OCI-LY3 (cell line): Measurements from ENCODE around the gene CLTCL1.

Experiments used
- H2AFZ ChIP-seq: fragments of 200-600, 300-600 bp; shearing (Covaris generic); 2 replicates; pipeline ENCODE4 v1.6.0; 2014; ENCODE audit warnings: antibody characterized with exemption, low read depth, low read length
- H3K27ac ChIP-seq: fragments of 200-600, 300-600 bp; sonication (generic); 2 replicates; pipeline ENCODE4 v1.5.1; 2014; ENCODE audit warnings: mild to moderate bottlenecking, low read length, moderate library complexity, mixed read lengths
- H3K27me3 ChIP-seq: fragments of 200-600, 300-600 bp; sonication (generic); 2 replicates; pipeline ENCODE4 v1.6.1; 2014; ENCODE audit warnings: low read depth, low read length, mixed read lengths
- H3K36me3 ChIP-seq: fragments of 200-600, 300-600 bp; sonication (generic); replicated peaks from 2 replicates; pipeline ENCODE3; 2014; ENCODE audit warnings: low read depth, low read length, mixed read lengths
- H3K4me1 ChIP-seq: fragments of 300-600, 200-600 bp; sonication (generic); 2 replicates; pipeline ENCODE4 v1.6.1; 2014; ENCODE audit warnings: low read length, mixed read lengths
- H3K4me2 ChIP-seq: fragments of 200-600, 300-600 bp; sonication (generic); 2 replicates; pipeline ENCODE4 v1.6.1; 2014; ENCODE audit warnings: low read length, mixed read lengths
- H3K4me3 ChIP-seq: fragments of 300-600, 200-600 bp; sonication (generic); 2 replicates; pipeline ENCODE4 v1.5.1; 2014; ENCODE audit warnings: antibody characterized with exemption, mild to moderate bottlenecking, low read length, moderate library complexity
- H3K79me2 ChIP-seq: fragments of 300-600, 200-600 bp; shearing (Covaris generic); 2 replicates; pipeline ENCODE4 v1.6.1; 2014; ENCODE audit warnings: mild to moderate bottlenecking, low read length, mixed read lengths
- H3K9ac ChIP-seq: fragments of 300-600, 200-600 bp; shearing (Covaris generic); 2 replicates; pipeline ENCODE4 v1.6.0; 2014; ENCODE audit warnings: mild to moderate bottlenecking, low read length, moderate library complexity
- H3K9me3 ChIP-seq: fragments of 200-600, 300-600 bp; shearing (Covaris generic); 2 replicates; pipeline ENCODE4 v1.6.1; 2014; ENCODE audit warnings: low read length, mixed read lengths; ENCODE audit not compliant: insufficient read depth
- H4K20me1 ChIP-seq: fragments of 200-600, 300-600 bp; sonication (generic); 2 replicates; pipeline ENCODE4 v1.6.1; 2016; ENCODE audit warnings: low read length, mixed read lengths; ENCODE audit not compliant: insufficient read depth
- CTCF ChIP-seq: fragments of 200-600, 300-600 bp; sonication (generic); IDR thresholded peaks from 2 replicates; pipeline ENCODE4 v1.5.1; 2014; ENCODE audit warnings: antibody characterized with exemption, low read length, low read depth
- EZH2phosphoT487 ChIP-seq: fragments of 200-600 bp; shearing (Covaris generic); IDR thresholded peaks from 2 replicates; pipeline ENCODE4 v1.6.1; 2018; ENCODE audit warnings: antibody characterized with exemption, mixed run types, low read depth

The CLTCL1 gene

GRCh38 chr22:19213442-19214077 lies 78.0 kb downstream of the CLTCL1 start:
- H3K9me3 ChIP-seq = no peaks in the 10 kb centered on the region
- H2AFZ ChIP-seq = no peak overlapping the region
- H3K27ac ChIP-seq = no peak overlapping the region
- H3K4me1 ChIP-seq = peaks cover 14% of the 10 kb centered on the region
- no peak overlapping the region for H3K9ac ChIP-seq
- no peaks in the 10 kb centered on the region for H3K79me2 ChIP-seq
- peaks cover 10% of the 10 kb centered on the region; the same call in 1 of the 2 replicates for H3K27me3 ChIP-seq
- 0 out of 2 replicates have a peak overlapping the region, but pooled peaks have one; percentile 4 for H3K4me2 ChIP-seq
- no peaks in the 10 kb centered on the region for H4K20me1 ChIP-seq
- no peak overlapping the region for H3K4me3 ChIP-seq
- TF ChIP-seq CTCF (no peak), EZH2phosphoT487 (no peak)
- no peaks in the 10 kb centered on the region for H3K36me3 ChIP-seq

- Histone ChIP-seq H2AFZ (no peak overlapping the region), H3K27me3 (peaks cover 10% of the 10 kb centered on the region; the same call in 1 of the 2 replicates), H3K79me2 (no peaks in the 10 kb centered on the region), H3K9me3 (no peaks in the 10 kb centered on the region), H3K4me3 (no peak overlapping the region), H3K9ac (no peak overlapping the region), H3K4me2 (0 out of 2 replicates have a peak overlapping the region, but pooled peaks have one; percentile 4), H3K36me3 (no peaks in the 10 kb centered on the region), H4K20me1 (no peaks in the 10 kb centered on the region), H3K27ac (no peak overlapping the region), H3K4me1 (peaks cover 12% of the 10 kb centered on the region)
- TF ChIP-seq EZH2phosphoT487 (no peak), CTCF (no peak)
Measured at GRCh38 chr22:19213001-19213400, 78.5 kb downstream of the CLTCL1 start.

- Histone ChIP-seq H3K79me2 (no peaks in the 10 kb centered on the region), H3K27me3 (peaks cover 10% of the 10 kb centered on the region; the same call in 1 of the 2 replicates), H3K4me3 (no peak overlapping the region), H4K20me1 (no peaks in the 10 kb centered on the region), H3K9ac (no peak overlapping the region), H3K4me1 (peaks cover 8% of the 10 kb centered on the region), H3K9me3 (no peaks in the 10 kb centered on the region), H3K27ac (no peak overlapping the region), H3K4me2 (no peak overlapping the region), H3K36me3 (no peaks in the 10 kb centered on the region), H2AFZ (no peak overlapping the region)
- no peak for TF ChIP-seq CTCF
- no peak for TF ChIP-seq EZH2phosphoT487
Measured at GRCh38 chr22:19212302-19212870, 79.1 kb downstream of the CLTCL1 start.

GRCh38 chr22:19210188-19210587 lies 81.3 kb downstream of the CLTCL1 start:
- no peaks in the 10 kb centered on the region for H4K20me1 ChIP-seq
- H2AFZ ChIP-seq = no peak overlapping the region
- H3K9ac ChIP-seq = no peak overlapping the region
- TF ChIP-seq EZH2phosphoT487 (no peak), CTCF (no peak)
- no peak overlapping the region for H3K4me3 ChIP-seq
- H3K36me3 ChIP-seq = no peaks in the 10 kb centered on the region
- H3K4me1 ChIP-seq = peaks cover 8% of the 10 kb centered on the region
- no peak overlapping the region for H3K4me2 ChIP-seq
- H3K9me3 ChIP-seq = no peaks in the 10 kb centered on the region
- H3K79me2 ChIP-seq = no peaks in the 10 kb centered on the region
- no peak overlapping the region for H3K27ac ChIP-seq
- peaks cover 10% of the 10 kb centered on the region; the same call in 1 of the 2 replicates for H3K27me3 ChIP-seq
